ENCODE data around the gene SPRY4. TPM values are rescaled to one million over a fixed set of nuclear protein-coding genes. Genes with fewer than 3 reads are reported as not detected.
"Not testable (repeated sequence)": the region's sequence is repeated elsewhere in the genome, so short reads cannot be mapped to it uniquely, and the experiment has no call there.

The SPRY4 gene
- total RNA-seq, 1 experiment from 2014 or later, result 41.9 TPM

DNA sequence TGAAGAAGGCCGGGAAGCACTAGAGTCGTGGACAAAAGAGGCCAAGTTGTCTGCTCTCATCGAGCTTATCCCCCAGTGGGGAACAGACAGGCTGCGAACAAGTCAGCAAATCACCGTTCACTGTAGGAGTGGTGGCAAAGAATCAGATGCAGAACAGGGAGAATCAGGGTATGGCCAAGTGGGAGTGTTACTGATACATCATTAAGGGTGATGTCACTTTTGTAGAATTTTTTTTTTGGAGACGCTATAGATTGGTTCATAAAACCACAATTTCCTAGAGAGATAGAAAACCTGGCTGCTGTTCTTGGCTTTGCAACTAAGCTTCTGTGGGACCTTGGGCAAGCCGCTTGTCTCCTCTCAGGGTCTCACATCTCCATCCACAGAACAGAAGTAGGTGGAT, 21.3 kb downstream of the SPRY4 start:
- no peaks in the 10 kb centered on the region for H3K9me3 Mint-ChIP-seq (ENCODE audit: unreplicated experiment)
- no peak overlapping the region for H3K4me3 Mint-ChIP-seq (ENCODE audit: unreplicated experiment)
- H3K4me1 Mint-ChIP-seq (ENCODE audit: insufficient read depth, unreplicated experiment), result peaks cover 6% of the 10 kb centered on the region
- BruUV-seq (replicated peaks), result no TSS peak
- H3K27me3 Mint-ChIP-seq (ENCODE audit: insufficient read depth, unreplicated experiment), result no peaks in the 10 kb centered on the region
- H3K36me3 Mint-ChIP-seq (ENCODE audit: insufficient read depth, unreplicated experiment), result peaks cover 9% of the 10 kb centered on the region
- CTCF ChIA-PET, result no interaction called here
- intact Hi-C loops (cut with micrococcal nuclease), result no loop called here
- no peak overlapping the region for H3K27ac Mint-ChIP-seq (ENCODE audit: low read depth, unreplicated experiment)
- POLR2A ChIA-PET, result no interaction called here
- TF ChIP-seq, protein P1, sequence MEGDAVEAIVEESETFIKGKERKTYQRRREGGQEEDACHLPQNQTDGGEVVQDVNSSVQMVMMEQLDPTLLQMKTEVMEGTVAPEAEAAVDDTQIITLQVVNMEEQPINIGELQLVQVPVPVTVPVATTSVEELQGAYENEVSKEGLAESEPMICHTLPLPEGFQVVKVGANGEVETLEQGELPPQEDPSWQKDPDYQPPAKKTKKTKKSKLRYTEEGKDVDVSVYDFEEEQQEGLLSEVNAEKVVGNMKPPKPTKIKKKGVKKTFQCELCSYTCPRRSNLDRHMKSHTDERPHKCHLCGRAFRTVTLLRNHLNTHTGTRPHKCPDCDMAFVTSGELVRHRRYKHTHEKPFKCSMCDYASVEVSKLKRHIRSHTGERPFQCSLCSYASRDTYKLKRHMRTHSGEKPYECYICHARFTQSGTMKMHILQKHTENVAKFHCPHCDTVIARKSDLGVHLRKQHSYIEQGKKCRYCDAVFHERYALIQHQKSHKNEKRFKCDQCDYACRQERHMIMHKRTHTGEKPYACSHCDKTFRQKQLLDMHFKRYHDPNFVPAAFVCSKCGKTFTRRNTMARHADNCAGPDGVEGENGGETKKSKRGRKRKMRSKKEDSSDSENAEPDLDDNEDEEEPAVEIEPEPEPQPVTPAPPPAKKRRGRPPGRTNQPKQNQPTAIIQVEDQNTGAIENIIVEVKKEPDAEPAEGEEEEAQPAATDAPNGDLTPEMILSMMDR (IDR thresholded peaks at IDR 0.05; ENCODE audit: unreplicated experiment), result no peak
- DNase-seq (ENCODE audit: unreplicated experiment), result no peak

DNA sequence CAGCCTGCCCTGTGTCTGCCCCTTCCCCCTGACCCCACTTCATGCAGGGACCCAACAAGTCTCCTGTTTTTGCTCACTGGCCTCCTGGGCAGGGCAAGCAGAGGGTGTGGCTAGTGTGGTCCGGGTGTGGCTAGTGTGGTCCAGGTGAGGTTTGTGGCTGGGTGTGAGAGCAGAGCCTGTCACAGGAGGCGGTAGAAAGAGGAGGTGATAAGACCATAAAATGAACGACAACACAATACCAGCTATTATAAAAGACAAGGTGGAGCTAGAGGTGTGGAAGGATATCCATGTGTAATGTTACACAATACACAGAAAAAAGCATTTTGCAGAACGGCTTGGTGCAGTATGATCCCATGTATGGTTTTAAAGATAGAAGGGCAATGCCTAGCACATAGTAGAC, 23.3 kb downstream of the SPRY4 start:
- no peaks in the 10 kb centered on the region for H3K9me3 Mint-ChIP-seq (ENCODE audit: unreplicated experiment)

DNA sequence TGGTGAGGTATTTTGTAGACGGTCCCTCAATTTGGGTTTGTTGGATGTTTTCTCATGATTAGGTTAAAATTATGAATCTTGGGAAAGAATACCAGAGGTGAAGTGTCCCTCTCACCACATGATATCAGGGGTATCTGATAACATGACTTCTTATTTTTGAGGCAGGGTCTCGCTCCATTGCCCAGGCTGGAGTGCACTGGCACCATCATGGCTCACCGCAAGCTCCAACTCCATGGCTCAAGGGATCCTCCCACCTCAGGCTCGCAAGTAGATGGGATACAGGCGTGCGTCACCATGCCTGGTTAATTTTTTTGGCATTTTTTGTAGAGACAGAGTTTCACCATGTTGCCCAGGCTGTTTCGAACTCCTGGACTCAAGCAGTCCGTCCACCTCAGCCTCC, 24.1 kb downstream of the SPRY4 start:
- H3K4me1 Mint-ChIP-seq (ENCODE audit: insufficient read depth, unreplicated experiment), result peaks cover 6% of the 10 kb centered on the region
- no TSS peak for BruUV-seq (replicated peaks)
- ChIA-PET CTCF (no interaction called here), POLR2A (interaction anchor here (0.6 kb wide), 1 partner anchor 56 kb away, joined by 4 read pairs; no protein-coding TSS in a partner anchor)
- no peaks in the 10 kb centered on the region for H3K9me3 Mint-ChIP-seq (ENCODE audit: unreplicated experiment)
- H3K27ac Mint-ChIP-seq (ENCODE audit: low read depth, unreplicated experiment), result no peak overlapping the region
- DNase-seq (ENCODE audit: unreplicated experiment), result no peak
- TF ChIP-seq, protein P1 (IDR thresholded peaks at IDR 0.05; ENCODE audit: unreplicated experiment), result no peak
- intact Hi-C loops (cut with micrococcal nuclease), result no loop called here
- no peaks in the 10 kb centered on the region for H3K36me3 Mint-ChIP-seq (ENCODE audit: insufficient read depth, unreplicated experiment)
- H3K4me3 Mint-ChIP-seq (ENCODE audit: unreplicated experiment), result no peak overlapping the region
- H3K27me3 Mint-ChIP-seq (ENCODE audit: insufficient read depth, unreplicated experiment), result no peaks in the 10 kb centered on the region

More for the DNA sequence above, 23.3 kb downstream of the SPRY4 start:
- Mint-ChIP-seq H3K27me3 (ENCODE audit: insufficient read depth, unreplicated experiment) (no peaks in the 10 kb centered on the region), H3K36me3 (ENCODE audit: insufficient read depth, unreplicated experiment) (peaks cover under 1% of the 10 kb centered on the region), H3K4me3 (ENCODE audit: unreplicated experiment) (no peak overlapping the region), H3K27ac (ENCODE audit: low read depth, unreplicated experiment) (no peak overlapping the region), H3K4me1 (ENCODE audit: insufficient read depth, unreplicated experiment) (peaks cover 6% of the 10 kb centered on the region)
- ChIA-PET CTCF (interaction anchor here (1.0 to 1.4 kb wide), 2 partner anchors 9 to 22 kb away, joined by 4 to 8 read pairs; no protein-coding TSS in a partner anchor), POLR2A (no interaction called here)
- no peak for DNase-seq (ENCODE audit: unreplicated experiment)
- intact Hi-C loops (cut with micrococcal nuclease), result no loop called here
- BruUV-seq (replicated peaks), result no TSS peak
- TF ChIP-seq, protein P1 (IDR thresholded peaks at IDR 0.05; ENCODE audit: unreplicated experiment), result no peak

DNA sequence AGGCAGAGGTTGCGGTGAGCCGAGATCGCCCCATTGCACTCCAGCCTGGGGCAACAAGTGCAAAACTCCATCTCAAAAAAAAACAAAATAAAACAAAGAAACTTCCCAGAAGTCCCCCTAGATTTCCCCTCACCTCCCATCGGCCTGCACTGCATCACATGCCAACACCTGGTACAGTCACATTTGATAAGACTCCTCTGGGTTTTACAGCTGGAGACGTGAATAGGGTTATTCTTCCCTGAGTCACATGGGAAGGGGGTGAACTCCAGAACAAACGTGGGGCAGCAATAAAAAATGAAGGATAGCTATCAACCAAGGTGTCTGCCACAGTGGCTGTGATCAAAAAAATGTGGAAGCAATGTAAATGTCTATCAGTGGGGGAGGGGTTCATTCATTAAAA, 26.0 kb downstream of the SPRY4 start:
- Mint-ChIP-seq H3K36me3 (ENCODE audit: insufficient read depth, unreplicated experiment) (no peaks in the 10 kb centered on the region), H3K4me1 (ENCODE audit: insufficient read depth, unreplicated experiment) (peaks cover 6% of the 10 kb centered on the region), H3K9me3 (ENCODE audit: unreplicated experiment) (no peaks in the 10 kb centered on the region), H3K27ac (ENCODE audit: low read depth, unreplicated experiment) (no peak overlapping the region), H3K4me3 (ENCODE audit: unreplicated experiment) (no peak overlapping the region), H3K27me3 (ENCODE audit: insufficient read depth, unreplicated experiment) (no peaks in the 10 kb centered on the region)
- POLR2A ChIA-PET, result no interaction called here
- CTCF ChIA-PET, result interaction anchor here (0.6 to 1.3 kb wide), 2 partner anchors 9 to 12 kb away, joined by 4 to 6 read pairs; no protein-coding TSS in a partner anchor
- DNase-seq (ENCODE audit: unreplicated experiment), result no peak
- intact Hi-C loops (cut with micrococcal nuclease), result no loop called here
- TF ChIP-seq, protein P1 (IDR thresholded peaks at IDR 0.05; ENCODE audit: unreplicated experiment), result no peak
- BruUV-seq (replicated peaks), result no TSS peak

DNA sequence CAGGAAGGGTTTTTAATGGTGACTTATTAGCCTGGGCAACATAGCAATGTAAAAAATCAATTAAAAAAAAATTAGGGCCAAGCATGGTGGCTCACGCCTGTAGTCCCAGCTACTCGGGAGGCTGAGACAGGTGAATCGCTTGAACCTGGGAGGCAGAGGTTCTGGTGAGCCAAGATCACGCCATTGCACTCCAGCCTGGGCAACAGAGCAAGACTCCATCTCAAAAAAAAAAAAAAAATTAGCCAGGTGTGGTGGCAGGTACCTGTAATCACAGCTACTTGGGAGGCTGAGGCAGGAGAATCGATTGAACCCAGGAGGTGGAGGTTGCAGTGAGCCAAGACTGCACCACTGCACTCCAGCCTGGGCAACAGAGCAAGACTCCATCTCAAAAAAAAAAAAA, 27.0 kb downstream of the SPRY4 start:
- H3K36me3 Mint-ChIP-seq (ENCODE audit: insufficient read depth, unreplicated experiment); BruUV-seq (replicated peaks); intact Hi-C loops (cut with micrococcal nuclease); H3K27me3 Mint-ChIP-seq (ENCODE audit: insufficient read depth, unreplicated experiment); H3K27ac Mint-ChIP-seq (ENCODE audit: low read depth, unreplicated experiment); DNase-seq (ENCODE audit: unreplicated experiment); POLR2A ChIA-PET; H3K4me3 Mint-ChIP-seq (ENCODE audit: unreplicated experiment); H3K9me3 Mint-ChIP-seq (ENCODE audit: unreplicated experiment): not testable (repeated sequence)
- CTCF ChIA-PET, result interaction anchor here (1.1 to 1.4 kb wide), 3 partner anchors 9 to 252 kb away, joined by 3 to 5 read pairs (median 4); no protein-coding TSS in a partner anchor
- H3K4me1 Mint-ChIP-seq (ENCODE audit: insufficient read depth, unreplicated experiment), result peaks cover 11% of the 10 kb centered on the region
